HL-60 (cell line): ENCODE measurements around the gene MAST3.

ENCODE experiments used
- POLR2AphosphoS5 ChIP-seq: IDR thresholded peaks from 2 replicates; pipeline ENCODE4 v1.6.1; 2012; ENCODE audit warnings: low read depth
- TF ChIP-seq, protein P1 (sequence below): IDR thresholded peaks from one replicate; pipeline ENCODE4 v1.5.1; 2011; ENCODE audit warnings: low read length, control low read depth, inconsistent platforms; ENCODE audit not compliant: insufficient read depth

DNA sequence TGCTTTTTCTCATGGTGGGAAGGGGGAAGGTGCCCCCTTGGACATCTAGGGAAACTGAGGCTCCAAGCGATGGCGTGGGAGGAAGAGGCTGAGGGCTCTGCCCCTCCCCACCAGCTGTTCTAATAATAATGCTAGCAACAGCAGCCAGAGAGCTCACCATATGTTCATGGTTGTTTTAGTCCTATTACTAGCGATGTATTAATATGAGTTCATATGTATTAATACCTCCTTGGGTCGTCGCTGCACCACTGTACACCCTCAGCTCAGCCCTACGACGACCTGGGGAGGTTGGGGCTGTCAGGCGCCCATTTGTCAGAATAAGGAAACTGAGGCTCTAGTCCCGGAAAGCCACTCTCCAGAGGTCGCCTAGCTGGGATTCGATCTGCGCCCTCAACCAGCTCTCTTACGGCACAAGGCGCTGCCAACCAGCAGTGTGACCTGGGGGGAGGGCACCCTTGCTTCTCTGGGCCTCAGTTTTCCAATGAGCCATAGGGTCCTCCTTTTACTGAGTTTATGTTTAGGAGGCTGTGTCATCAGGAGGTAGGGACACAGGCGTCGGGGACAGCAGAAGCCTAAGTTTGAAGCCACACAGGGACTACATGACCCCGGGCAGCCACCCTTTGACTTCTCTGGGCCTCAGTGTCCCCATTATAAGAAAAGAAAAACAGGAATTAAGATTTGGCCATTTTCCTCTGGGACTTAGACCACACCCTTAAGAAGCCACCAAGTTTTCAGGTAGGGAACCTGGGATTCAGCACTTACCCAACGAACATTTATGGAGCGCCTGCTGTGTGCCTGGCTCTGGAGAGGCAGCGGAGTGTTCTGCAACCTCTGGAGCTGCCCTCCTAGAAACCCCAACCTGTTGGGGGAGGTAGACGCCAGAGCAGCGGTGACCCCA, 664 bp downstream of the MAST3 start:
- TF ChIP-seq, protein P1, sequence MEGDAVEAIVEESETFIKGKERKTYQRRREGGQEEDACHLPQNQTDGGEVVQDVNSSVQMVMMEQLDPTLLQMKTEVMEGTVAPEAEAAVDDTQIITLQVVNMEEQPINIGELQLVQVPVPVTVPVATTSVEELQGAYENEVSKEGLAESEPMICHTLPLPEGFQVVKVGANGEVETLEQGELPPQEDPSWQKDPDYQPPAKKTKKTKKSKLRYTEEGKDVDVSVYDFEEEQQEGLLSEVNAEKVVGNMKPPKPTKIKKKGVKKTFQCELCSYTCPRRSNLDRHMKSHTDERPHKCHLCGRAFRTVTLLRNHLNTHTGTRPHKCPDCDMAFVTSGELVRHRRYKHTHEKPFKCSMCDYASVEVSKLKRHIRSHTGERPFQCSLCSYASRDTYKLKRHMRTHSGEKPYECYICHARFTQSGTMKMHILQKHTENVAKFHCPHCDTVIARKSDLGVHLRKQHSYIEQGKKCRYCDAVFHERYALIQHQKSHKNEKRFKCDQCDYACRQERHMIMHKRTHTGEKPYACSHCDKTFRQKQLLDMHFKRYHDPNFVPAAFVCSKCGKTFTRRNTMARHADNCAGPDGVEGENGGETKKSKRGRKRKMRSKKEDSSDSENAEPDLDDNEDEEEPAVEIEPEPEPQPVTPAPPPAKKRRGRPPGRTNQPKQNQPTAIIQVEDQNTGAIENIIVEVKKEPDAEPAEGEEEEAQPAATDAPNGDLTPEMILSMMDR, result no peak
- no peak for TF ChIP-seq POLR2AphosphoS5
